Stimulated activated CD4-positive, alpha-beta T cell treated with anti-CD3 and anti-CD28 coated beads, Interleukin-2, amount 100 ng/mL, for 48 hours (primary cell): ENCODE data around the gene TDRD9.
"Not testable (repeated sequence)": the region's sequence is repeated elsewhere in the genome, so short reads cannot be mapped to it uniquely, and the experiment has no call there.

Experiments
- DNase-seq, 2 donors: peaks; one replicate each; pipeline ENCODE4 v3.0.0-alpha.2; 2020

The TDRD9 gene

GRCh38 chr14:103928011-103928890 is at the start of gene TDRD9:
TDRD9 (plus strand) TSS chr14:103928456; CDS start chr14:103928510, 54 bp downstream.
- DNase-seq: no peak

GRCh38 chr14:103879118-103879569 is 49.1 kb upstream of the TDRD9 start:
- no peak for DNase-seq

DNA sequence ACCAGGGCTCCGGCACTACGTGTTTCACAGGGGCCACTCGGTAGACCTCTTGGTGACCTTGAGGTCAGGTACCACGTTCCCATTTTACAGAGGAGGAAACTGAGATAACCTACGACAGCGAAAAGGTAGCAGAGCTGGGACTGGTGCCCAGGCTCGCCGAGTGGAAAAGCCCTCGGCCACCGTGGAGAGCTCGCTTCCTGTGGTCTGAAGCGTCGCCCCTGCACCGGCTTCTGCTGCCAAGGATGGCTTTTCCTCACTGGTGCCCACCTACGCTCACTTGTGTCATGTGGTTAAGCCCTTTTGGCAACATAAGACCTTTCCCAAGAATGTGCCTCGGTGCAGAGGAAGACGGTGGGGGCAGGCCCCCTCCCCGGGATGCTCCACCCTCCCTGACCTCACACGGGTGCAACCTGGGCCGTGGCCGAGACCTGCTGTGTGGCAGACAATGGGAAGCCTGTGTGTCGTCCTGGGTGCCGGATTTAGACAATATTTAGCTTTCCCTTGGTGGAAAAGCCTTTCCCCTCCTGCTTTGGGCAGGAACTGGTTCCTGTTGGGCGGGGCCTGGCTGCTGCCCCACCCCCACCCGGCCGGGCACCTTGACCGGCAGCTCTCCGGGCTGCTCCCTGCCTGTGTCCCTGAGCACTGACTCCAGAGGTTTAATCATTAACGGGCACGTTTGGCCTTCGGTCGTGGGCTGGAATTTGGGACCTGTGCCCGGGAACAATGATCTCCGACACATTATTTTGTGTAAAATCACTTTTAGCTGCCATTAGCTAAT is 48.5 kb upstream of the TDRD9 start:
- DNase-seq: no peak

GRCh38 chr14:103880348-103881267 is 47.6 kb upstream of the TDRD9 start:
- DNase-seq: no peak

- no peak for DNase-seq
Observed at GRCh38 chr14:103881268-103882201, 46.7 kb upstream of the TDRD9 start.

GRCh38 chr14:103882503-103883262 is 45.6 kb upstream of the TDRD9 start:
- DNase-seq: no peak

DNA sequence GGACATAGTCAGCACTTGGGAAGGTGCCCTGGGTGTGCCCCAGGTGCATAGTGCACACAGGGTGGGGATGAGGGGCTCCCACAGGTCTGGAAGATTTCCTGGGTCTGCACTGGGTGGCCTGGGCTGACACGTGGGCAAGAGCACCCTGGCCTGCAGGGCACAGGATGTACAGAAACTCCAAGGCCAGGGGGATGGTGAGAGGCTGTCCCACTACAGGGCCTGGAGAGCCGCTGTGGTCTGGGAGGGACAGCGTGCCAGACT is 45.1 kb upstream of the TDRD9 start:
- DNase-seq: no peak

GRCh38 chr14:103884854-103885253 is 43.4 kb upstream of the TDRD9 start:
- DNase-seq: no peak

GRCh38 chr14:103885509-103885932 is 42.7 kb upstream of the TDRD9 start:
- no peak for DNase-seq

GRCh38 chr14:103886304-103887169 is 41.7 kb upstream of the TDRD9 start:
- DNase-seq: no peak

DNA sequence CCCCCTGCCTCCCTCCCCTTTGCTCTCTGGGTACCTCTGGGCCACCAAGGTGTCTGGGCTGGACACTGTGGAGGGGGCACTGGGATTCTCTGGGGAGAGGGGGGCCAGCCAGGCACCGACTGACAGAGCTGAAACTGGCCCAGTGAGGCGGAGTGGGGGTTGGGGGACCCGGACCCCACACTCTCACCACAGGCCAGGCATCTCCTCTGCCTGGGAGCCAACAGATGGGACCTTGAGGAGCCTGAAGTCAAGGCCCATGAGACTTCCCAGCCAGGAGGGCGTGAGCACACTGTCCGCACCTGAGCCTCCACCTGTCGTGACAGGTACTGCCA is 41.1 kb upstream of the TDRD9 start:
- no peak for DNase-seq

DNA sequence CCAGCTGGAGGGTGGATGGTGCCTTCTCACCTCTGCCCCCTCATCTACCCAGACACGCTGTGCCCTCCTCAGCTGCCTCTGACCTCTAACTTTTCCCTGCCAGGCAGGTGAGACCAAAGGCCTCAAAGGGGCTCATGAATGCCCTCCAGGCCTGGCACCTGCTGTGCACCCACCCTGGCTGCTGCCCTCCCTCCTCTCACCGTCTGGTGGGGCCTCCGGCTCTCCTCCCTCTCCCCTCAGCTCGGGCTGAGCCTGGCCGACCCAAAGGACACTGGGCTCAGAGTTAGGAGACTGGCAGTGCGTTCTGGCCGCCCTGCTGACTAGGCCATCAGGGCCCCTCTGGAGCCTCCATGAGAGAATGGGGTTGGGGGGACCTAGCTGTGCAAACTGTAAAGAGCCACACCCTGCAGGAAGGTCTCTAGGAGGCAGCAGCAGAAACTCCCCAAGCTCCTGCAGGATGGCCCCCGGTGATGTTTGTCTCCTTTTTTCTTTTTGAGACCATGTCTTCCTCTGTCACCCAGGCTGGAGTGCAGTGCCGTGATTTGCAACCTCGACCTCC is 40.6 kb upstream of the TDRD9 start:
- no peak for DNase-seq

GRCh38 chr14:103889002-103889312 is 39.3 kb upstream of the TDRD9 start:
- DNase-seq: not testable (repeated sequence)

DNA sequence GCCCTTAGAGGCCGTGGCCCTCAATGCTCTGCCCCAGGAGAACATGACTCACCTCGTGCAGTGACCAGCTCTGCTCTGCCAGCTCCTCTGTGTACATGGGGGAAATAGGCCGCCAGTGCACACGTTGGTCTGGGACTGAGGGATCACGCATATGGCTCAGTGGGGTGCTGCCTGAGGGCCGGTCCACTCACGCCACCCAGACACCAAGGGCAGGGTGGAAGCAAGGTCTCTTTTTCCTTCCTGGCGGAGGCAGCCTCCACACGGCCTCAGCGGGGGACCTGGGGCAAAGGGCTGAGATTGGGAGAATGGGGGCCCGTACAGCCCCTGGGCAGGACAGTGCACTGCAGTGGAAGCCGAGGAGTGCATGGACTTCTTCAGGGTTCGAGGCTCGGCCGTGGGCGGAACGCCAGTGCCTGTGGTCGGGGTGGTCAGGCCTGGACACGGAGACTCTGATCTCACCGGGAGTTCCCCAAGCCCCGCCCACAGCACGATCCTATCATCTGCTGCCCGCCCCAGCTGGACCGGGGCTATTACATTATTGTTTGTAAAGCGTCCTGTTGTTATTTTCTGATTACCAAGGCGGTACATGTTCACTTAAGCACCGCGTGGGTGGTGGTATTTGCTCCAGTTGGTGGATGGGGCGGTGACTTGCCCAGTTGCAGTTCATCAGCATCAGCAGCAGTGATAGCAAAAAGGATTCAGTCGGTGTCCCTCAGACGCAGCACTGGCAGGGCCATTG is 38.8 kb upstream of the TDRD9 start:
- DNase-seq: no peak

DNA sequence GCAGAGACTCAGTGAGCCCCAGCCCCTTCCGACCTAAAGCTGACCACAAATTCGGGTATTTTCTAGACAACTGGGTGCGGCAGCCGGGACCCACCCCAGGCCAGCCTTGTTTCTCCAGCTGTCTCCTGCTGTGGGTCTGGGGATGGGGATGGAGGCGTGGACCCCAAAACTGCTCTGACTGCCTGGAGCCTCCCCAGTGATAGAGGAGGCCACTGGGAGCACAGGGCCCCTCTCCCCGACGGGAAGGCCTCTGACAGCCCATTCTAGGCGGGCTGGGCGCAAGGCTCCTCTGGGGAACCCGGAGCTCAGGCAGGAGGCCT is 38.2 kb upstream of the TDRD9 start:
- no peak for DNase-seq

GRCh38 chr14:103890821-103891666 is 37.2 kb upstream of the TDRD9 start:
- DNase-seq: no peak

DNA sequence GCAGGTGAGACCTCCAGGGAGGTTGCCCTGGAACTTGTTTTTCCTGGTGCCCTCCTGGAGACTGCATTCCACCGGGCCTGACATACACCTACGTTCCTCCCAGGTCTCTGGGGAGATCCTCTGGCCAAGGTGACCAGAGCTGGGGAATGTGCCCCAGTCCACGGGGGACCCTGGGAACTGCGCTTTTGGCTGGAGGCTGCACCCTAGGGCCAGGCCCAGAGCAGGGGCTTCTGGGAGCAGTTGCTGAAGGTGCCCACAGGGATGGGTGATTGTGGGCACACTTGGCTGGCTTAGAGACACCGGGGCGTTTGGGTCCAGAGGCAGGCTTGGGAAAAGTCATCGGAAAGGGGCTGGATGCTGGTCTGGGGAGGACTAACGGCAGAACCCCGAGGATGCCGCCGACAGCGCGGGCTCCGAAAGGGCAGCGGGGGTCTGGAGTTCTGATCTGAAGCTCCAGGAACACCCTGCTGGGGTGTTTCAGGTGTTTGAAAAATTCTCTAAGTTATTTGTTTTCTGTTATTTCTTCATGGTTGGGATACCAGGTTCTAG is 36.5 kb upstream of the TDRD9 start:
- DNase-seq: no peak

DNA sequence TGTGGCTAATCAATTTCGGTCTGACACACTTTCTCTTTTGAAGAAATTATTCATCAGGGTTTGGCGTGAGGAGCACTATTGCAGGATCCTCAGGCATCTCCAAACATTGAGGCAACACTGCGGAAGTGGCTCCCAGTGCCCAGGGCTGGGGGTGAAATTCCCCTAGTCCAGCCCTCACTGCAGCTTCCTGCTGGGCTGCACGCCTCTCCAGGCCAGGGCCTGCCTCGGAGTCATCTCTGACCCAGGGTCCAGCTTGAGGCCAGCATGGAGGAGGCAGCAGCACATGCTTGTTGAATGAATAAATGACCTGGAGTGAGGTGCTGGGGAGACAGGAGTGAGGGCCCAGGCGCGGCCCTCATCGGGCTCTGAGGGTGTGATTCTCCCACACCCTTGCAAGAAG is 36.0 kb upstream of the TDRD9 start:
- DNase-seq: no peak
